SU-DHL-6 (cell line): ENCODE measurements around the gene EXOC2.

ENCODE experiments used
- H2AFZ ChIP-seq: fragments of 200-600 bp; sonication (generic); 2 replicates; pipeline ENCODE4 v1.6.1; 2014; ENCODE audit warnings: low read depth, mild to moderate bottlenecking, moderate library complexity, mixed read lengths, antibody characterized with exemption, low read length; ENCODE audit not compliant: severe bottlenecking
- H3F3A ChIP-seq: fragments of 200-600 bp; shearing (Covaris generic); 2 replicates; pipeline ENCODE4 v1.6.0; 2016; ENCODE audit warnings: antibody characterized with exemption, mild to moderate bottlenecking; ENCODE audit not compliant: insufficient read depth
- H3K27ac ChIP-seq: fragments of 200-600 bp; sonication (generic); 2 replicates; pipeline ENCODE4 v1.5.1; 2016; ENCODE audit warnings: low read depth, mild to moderate bottlenecking, low read length, moderate library complexity, mixed read lengths
- H3K27me3 ChIP-seq: fragments of 200-600 bp; sonication (generic), shearing (Covaris generic); 2 replicates; pipeline ENCODE4 v1.6.0; 2014; ENCODE audit warnings: mild to moderate bottlenecking, low read length
- H3K36me3 ChIP-seq: fragments of 200-600 bp; sonication (generic); 2 replicates; pipeline ENCODE4 v1.6.1; 2014; ENCODE audit warnings: mild to moderate bottlenecking, low read length, mixed read lengths
- H3K4me2 ChIP-seq: fragments of 300-600, 200-600 bp; shearing (Covaris generic), sonication (generic); 2 replicates; pipeline ENCODE4 v1.6.0; 2014; ENCODE audit warnings: low read length, low read depth, mild to moderate bottlenecking; ENCODE audit not compliant: poor library complexity, severe bottlenecking
- H3K4me3 ChIP-seq: fragments of 200-600 bp; sonication (generic); 2 replicates; pipeline ENCODE4 v1.5.1; 2014; ENCODE audit warnings: antibody characterized with exemption, low read length, mild to moderate bottlenecking, mixed read lengths; ENCODE audit not compliant: insufficient read depth, poor library complexity, severe bottlenecking
- H3K79me2 ChIP-seq: fragments of 200-600 bp; sonication (generic); 2 replicates; pipeline ENCODE4 v1.6.1; 2014; ENCODE audit warnings: mild to moderate bottlenecking, low read length, moderate library complexity; ENCODE audit not compliant: insufficient read depth
- H3K9ac ChIP-seq: fragments of 200-600 bp; sonication (generic); 2 replicates; pipeline ENCODE4 v1.7.0; 2014; ENCODE audit warnings: mild to moderate bottlenecking, low read length
- H3K9me2 ChIP-seq: fragments of 200-600 bp; sonication (generic); replicated peaks from 2 replicates; pipeline ENCODE4 v1.6.1; 2014; ENCODE audit warnings: low read length; ENCODE audit not compliant: insufficient read depth
- H3K9me3 ChIP-seq: fragments of 200-600 bp; sonication (generic); 2 replicates; pipeline ENCODE4 v1.6.1; 2014; ENCODE audit warnings: low read length, mixed read lengths; ENCODE audit not compliant: insufficient read depth
- H4K20me1 ChIP-seq: fragments of 200-600 bp; sonication (generic); 2 replicates; pipeline ENCODE4 v1.6.1; 2014; ENCODE audit warnings: low read depth, mild to moderate bottlenecking, antibody characterized with exemption, low read length, moderate library complexity, mixed read lengths
- CTCF ChIP-seq: fragments of 200-600 bp; sonication (generic); IDR thresholded peaks from one replicate; pipeline ENCODE4 v1.5.1; 2017; ENCODE audit warnings: antibody characterized with exemption, mild to moderate bottlenecking, low read length, moderate library complexity; ENCODE audit not compliant: insufficient read depth, poor library complexity, severe bottlenecking
- EZH2phosphoT487 ChIP-seq: fragments of 200-600 bp; sonication (generic), shearing (Covaris generic); conservative IDR thresholded peaks from 2 replicates; pipeline ENCODE4 v1.6.1; 2018; ENCODE audit warnings: mild to moderate bottlenecking, antibody characterized with exemption, low read length, moderate library complexity, mixed read lengths

EXOC2 gene

GRCh38 chr6:496649-497048, 196.3 kb downstream of the EXOC2 start:
- Histone ChIP-seq H4K20me1 (no peaks in the 10 kb centered on the region), H3K27ac (no peak overlapping the region), H3K36me3 (peaks cover 9% of the 10 kb centered on the region; the same call in 1 of the 2 replicates), H2AFZ (no peak overlapping the region), H3K9me2 (no peaks in the 10 kb centered on the region), H3K9me3 (no peaks in the 10 kb centered on the region), H3K27me3 (no peaks in the 10 kb centered on the region), H3K79me2 (no peaks in the 10 kb centered on the region), H3K4me3 (no peak overlapping the region), H3K4me2 (no peak overlapping the region), H3F3A (no peaks in the 10 kb centered on the region), H3K9ac (no peak overlapping the region)
- no peak for TF ChIP-seq CTCF
- TF ChIP-seq EZH2phosphoT487 = no peak

GRCh38 chr6:494394-494793, 198.5 kb downstream of the EXOC2 start:
- H3F3A ChIP-seq = no peaks in the 10 kb centered on the region
- H3K27me3 ChIP-seq = no peaks in the 10 kb centered on the region
- no peak overlapping the region for H3K4me3 ChIP-seq

GRCh38 chr6:493840-494239, 199.1 kb downstream of the EXOC2 start:
- Histone ChIP-seq H3K9ac (no peak overlapping the region), H3K79me2 (no peaks in the 10 kb centered on the region), H3K9me2 (no peaks in the 10 kb centered on the region), H3K27ac (no peak overlapping the region), H3K9me3 (no peaks in the 10 kb centered on the region), H3K4me3 (no peak overlapping the region), H4K20me1 (no peaks in the 10 kb centered on the region), H3K4me2 (no peak overlapping the region), H3K36me3 (peaks cover 11% of the 10 kb centered on the region; the same call in 1 of the 2 replicates), H3F3A (no peaks in the 10 kb centered on the region; the same call in 1 of the 2 replicates), H2AFZ (no peak overlapping the region), H3K27me3 (no peaks in the 10 kb centered on the region)
- TF ChIP-seq EZH2phosphoT487 (no peak), CTCF (no peak)

More at GRCh38 chr6:494394-494793, 198.5 kb downstream of the EXOC2 start:
- no peak for TF ChIP-seq CTCF
- TF ChIP-seq EZH2phosphoT487 = no peak
- no peaks in the 10 kb centered on the region for H3K79me2 ChIP-seq
- H4K20me1 ChIP-seq = no peaks in the 10 kb centered on the region
- no peaks in the 10 kb centered on the region for H3K9me2 ChIP-seq
- no peak overlapping the region for H2AFZ ChIP-seq
- H3K36me3 ChIP-seq = peaks cover 9% of the 10 kb centered on the region; the same call in 1 of the 2 replicates
- H3K9me3 ChIP-seq = no peaks in the 10 kb centered on the region
- no peak overlapping the region for H3K9ac ChIP-seq
- H3K27ac ChIP-seq = no peak overlapping the region
- H3K4me2 ChIP-seq = no peak overlapping the region
